GM23248 (cell line): ENCODE measurements around the gene NEU4.

ENCODE experiments used
- EZH2 ChIP-seq: fragments of 200-600 bp; sonication (generic); IDR thresholded peaks from 2 replicates; pipeline ENCODE4 v1.6.1; 2018; ENCODE audit warnings: antibody characterized with exemption, mild to moderate bottlenecking; ENCODE audit not compliant: insufficient read depth, poor library complexity, severe bottlenecking
- EZH2phosphoT487 ChIP-seq: fragments of 200-600 bp; sonication (generic); IDR thresholded peaks from 2 replicates; pipeline ENCODE4 v1.6.1; 2018; ENCODE audit warnings: antibody characterized with exemption, moderate library complexity, mild to moderate bottlenecking, low read depth; ENCODE audit not compliant: insufficient read depth

DNA sequence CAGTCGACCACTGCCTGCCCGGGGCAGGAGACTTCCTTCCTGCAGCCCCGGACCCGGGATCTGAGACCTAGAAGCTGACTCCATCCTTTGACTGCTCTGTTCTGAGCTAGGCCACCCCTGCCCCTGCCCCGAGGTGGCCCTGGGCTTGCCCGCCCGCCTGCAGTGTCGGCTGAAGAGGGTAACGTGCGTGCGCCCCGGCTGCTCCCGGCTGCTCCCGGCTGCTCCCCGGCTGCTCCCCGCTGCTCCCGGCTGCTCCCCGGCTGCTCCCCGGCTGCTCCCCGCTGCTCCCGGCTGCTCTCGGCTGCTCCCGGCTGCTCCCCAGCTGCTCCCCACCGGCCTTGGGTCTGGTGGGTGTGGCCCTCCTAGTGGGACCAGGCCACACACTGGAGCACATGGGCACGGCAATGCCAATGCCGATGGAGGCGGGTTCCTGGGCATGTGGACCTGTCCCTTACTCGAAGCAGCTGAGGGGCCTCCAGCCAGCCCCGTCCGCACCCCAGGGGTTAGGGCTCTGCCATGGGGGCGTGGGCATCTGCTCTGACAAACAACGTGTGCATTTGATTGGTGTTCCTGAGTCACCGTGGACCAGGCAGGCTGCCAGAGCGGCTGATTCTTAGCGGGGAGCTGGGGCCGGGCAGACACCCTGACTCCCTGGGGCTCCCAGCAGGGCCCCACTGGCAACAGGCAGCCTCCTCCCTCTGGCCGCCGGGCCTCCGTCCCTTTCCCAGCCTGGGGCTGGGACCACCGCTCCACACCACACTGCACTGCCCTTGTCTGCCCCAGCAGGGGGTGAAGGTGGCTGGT, 34.4 kb upstream of the NEU4 start:
- no peak for TF ChIP-seq EZH2
- TF ChIP-seq EZH2phosphoT487: no peak
